NCI-H345 (cell line): ENCODE data around the gene B4GALT1.

ENCODE experiments used
- DNase-seq: peaks from one replicate; lab custom pipeline; 2025; lab: John Stamatoyannopoulos, UW

The B4GALT1 gene, protein sequence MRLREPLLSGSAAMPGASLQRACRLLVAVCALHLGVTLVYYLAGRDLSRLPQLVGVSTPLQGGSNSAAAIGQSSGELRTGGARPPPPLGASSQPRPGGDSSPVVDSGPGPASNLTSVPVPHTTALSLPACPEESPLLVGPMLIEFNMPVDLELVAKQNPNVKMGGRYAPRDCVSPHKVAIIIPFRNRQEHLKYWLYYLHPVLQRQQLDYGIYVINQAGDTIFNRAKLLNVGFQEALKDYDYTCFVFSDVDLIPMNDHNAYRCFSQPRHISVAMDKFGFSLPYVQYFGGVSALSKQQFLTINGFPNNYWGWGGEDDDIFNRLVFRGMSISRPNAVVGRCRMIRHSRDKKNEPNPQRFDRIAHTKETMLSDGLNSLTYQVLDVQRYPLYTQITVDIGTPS

GRCh38 chr9:33167084-33167971, at the start of gene B4GALT1:
TSS of gene B4GALT1 (minus strand) at chr9:33167336. CDS start at chr9:33167169, 167 bp downstream.
- DNase-seq = peak; percentile 84

DNA sequence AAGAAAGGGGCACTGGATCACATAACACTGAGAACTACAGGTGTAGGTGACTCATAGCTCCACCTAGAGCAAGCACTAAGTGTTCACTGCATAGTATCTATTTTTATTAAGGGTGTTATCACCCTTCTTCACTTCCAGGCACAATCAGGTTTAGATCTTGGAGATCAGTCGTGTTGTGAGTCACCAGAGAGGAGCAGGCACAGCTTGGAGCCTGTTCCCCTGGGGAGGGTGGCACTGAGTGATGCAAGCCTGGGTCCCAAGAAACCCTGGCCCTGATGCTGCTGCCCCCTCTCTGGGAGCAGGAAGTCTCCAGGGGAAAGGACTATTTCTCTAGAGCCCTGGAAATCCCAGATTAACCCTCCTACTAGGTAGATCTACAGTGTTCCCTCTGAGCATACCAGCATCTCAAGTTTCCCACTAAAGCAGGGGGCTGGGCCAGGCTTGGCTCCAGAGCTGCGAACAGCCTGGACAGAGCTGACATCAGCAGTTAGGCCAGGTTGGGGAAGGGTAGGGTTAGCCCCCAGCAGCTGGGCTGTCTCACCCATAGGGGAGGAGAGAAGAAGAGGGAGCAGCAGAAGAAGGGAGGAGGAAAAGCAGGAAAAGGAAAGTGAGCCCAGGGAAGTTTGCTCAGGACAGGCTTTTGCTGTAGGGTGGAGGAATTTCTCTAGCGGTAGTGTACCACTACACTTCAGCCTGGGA, 44.7 kb upstream of the B4GALT1 start:
- DNase-seq = no peak

GRCh38 chr9:33210006-33210715, 43.0 kb upstream of the B4GALT1 start:
- no peak for DNase-seq

GRCh38 chr9:33209394-33209793, 42.3 kb upstream of the B4GALT1 start:
- DNase-seq = no peak

GRCh38 chr9:33202552-33203201, 35.5 kb upstream of the B4GALT1 start:
- DNase-seq = no peak

- DNase-seq = no peak
Observed at GRCh38 chr9:33202018-33202417, 34.9 kb upstream of the B4GALT1 start.

- no peak for DNase-seq
Observed at GRCh38 chr9:33198165-33198564, 31.0 kb upstream of the B4GALT1 start.

- no peak for DNase-seq
Observed at GRCh38 chr9:33197279-33198152, 30.4 kb upstream of the B4GALT1 start.

- DNase-seq = no peak
Observed at GRCh38 chr9:33196736-33197135, 29.6 kb upstream of the B4GALT1 start.

DNA sequence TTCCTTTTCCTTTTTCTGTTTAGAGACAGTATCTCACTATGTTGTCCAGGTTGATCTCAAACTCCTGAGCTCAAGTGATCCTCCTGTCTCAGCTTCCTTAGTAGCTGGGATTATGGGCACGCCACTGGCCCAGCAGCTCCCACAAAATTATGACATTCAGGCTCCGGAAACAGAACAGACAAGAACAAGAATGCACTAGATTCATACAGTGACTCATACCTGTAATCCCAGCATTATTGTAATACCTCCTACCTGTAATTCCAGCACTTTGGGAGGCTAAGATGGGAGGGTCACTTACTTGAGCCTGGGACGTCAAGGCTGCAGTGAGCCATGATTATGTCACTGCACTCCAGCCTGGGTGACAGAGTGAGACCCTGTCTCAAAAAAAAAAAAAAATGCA, 26.7 kb upstream of the B4GALT1 start:
- no peak for DNase-seq

GRCh38 chr9:33192493-33193255, 25.5 kb upstream of the B4GALT1 start:
- no peak for DNase-seq

DNA sequence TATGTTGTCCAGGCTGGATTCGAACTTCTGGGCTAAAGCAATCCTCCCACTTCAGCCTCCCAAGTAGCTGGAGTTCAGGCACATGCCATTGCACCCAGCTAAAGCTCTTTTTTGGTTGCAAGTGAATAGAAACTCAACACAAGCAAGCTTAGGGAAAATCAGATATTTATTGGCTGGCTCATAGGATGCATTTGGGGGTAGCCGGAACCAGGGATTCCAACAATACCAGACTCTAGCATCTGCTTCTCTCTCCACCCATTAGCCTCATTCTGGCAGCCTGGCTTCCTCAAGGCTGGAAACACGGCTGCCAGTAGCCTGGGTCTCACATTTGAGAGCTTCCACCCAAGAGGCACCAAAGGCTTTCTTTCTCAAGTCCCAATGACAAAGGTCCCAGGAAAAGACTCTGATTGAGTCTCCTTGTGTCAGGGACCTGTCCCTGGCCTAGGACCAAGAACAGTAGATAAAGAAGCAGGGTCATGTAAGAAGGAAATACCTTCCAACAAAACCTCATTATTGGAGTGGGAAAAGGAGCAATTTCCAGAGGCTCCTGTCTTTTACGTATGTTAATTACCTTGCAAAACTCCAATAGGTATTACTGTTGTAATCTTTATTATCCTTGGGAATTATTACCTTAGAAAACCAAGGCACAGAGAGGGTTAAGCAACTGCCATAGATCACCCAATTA, 23.0 kb upstream of the B4GALT1 start:
- DNase-seq = no peak

GRCh38 chr9:33189331-33189791, 22.2 kb upstream of the B4GALT1 start:
- peak; percentile 9 for DNase-seq

DNA sequence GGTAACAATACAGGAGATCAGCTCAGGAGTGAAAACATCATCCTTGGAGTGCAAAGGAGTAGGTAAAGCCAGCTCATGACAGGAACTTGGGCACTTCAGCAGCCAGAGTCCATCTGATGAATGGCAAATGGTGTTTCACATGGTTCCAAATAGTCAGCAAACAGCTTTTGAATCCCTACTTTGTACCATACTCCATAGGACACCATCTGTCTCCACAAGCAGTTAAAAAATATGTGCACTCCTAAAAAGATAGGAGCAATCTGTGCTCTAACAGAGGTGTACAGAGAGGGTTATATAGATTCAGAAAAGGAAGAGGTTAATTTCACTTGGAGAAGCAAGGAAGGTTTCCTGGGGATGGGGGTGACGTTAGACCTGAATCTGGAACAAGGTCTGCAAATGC, 21.6 kb upstream of the B4GALT1 start:
- DNase-seq = no peak

DNA sequence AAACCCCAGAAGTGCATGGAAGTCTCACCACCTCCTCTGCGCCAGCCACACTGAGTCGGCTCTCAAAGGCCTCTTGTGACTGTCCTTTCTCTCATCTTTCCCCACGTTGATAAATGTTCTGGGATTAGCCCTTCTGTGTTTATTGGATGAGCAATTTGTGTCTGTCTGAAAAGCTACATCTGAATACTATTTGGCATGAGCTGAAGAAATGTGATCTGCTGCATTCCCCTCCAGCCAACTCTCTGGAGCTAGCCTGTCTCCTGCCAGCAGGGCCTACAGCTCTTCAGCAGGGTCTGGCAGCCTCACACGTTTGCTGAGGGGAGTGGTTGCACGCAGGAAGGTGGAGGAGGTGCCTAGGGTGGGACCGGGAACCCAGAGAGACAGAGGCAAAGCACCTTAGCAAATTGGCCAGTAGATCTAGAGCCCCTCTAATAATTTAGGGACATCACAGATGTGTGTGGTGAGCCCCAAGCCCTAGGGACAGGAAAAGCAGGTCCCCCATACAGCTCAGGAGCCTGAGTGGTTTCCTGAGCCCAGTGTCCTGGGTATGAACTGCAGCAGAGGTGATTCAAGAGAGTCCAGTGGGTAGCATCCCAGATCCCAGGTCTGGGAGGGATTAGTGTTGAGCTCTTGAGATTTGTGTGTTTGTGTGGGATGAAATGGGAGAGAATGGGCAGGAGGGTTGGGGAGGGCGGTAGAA, 20.5 kb upstream of the B4GALT1 start:
- no peak for DNase-seq

DNA sequence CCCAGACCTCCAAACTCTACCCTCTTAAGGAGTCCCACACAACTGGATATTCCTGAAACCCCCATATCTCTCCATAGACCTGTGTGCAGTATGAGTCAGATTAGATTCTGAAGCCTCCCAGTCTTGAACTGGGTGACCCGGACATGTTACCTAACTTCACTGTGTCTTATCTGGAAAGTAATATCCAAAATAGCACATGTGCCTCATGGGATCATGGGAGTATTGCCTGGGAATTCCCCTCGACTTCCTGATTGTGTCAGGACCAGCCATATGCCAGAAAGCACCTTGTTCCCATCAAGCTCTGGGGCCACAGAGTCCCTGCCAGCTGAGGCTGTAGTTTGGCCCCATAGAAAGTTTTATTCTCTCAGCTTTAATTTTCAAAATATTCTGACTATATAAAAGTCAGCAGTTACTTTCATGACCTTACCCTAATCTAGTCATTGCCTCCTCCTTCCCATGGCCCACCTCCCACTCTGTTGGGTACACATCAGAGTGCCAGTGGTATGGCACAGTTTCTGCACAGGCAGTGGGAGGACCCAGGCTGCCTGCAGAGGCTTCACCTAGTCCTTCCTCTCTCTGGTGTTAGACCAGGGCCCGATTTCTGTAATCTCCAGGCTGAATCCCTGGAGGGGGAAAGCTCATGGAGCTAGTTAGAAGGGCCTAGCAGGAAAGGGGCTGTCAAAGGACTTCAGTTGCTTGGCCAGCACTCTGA, 19.5 kb upstream of the B4GALT1 start:
- no peak for DNase-seq

DNA sequence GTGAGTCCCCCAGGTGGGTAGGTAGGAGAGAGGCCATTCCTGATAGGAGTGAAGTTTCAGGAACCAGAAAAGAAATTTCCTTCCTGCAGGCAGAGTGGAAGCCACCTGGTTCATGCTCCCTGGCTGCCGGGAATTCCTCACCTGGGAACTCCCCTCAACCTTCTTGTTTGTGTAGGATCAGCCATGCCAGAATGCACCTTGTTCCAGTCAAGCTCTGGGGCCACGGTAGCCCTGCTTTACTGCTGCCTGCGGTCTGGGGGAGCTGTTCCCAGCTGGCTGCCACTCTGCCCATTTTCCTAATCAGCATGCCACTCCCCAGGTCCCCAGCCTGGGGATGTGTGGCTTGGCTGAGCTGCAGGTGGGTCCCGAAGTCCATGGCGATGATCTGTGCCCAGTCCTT, 18.7 kb upstream of the B4GALT1 start:
- DNase-seq = no peak

- no peak for DNase-seq
Observed at GRCh38 chr9:33185406-33185805, 18.3 kb upstream of the B4GALT1 start.
